ENCODE results near the gene HNRNPUL2.

HNRNPUL2 gene

GRCh38 chr11:62680825-62681240 lies 46.4 kb downstream of the HNRNPUL2 start:
- Histone ChIP-seq H3K4me1 (ENCODE audit: insufficient read depth, low read length) (peaks cover 31% of the 10 kb centered on the region), H3K36me3 (ENCODE audit: insufficient read depth, low read length) (peaks cover 23% of the 10 kb centered on the region), H3K9ac (ENCODE audit: low read depth, low read length) (peak overlapping the region; percentile 1; the same call in 1 of the 2 replicates), H3K4me2 (ENCODE audit: insufficient read depth, low read length) (no peak overlapping the region), H3K79me2 (ENCODE audit: insufficient read depth, low read length) (peaks cover 32% of the 10 kb centered on the region), H3K4me3 (ENCODE audit: low read depth in 1 of 2, low read length in 2 of 2) (no peak overlapping the region), H3K27ac (ENCODE audit: low read length) (no peak overlapping the region), H3K9me3 (ENCODE audit: insufficient read depth, low read length, severe bottlenecking) (no peaks in the 10 kb centered on the region), H4K20me1 (ENCODE audit: insufficient read depth, low read length) (peaks cover 6% of the 10 kb centered on the region; the same call in 1 of the 2 replicates), H2AFZ (ENCODE audit: low read depth, low read length) (peak overlapping the region; percentile 56), H3K27me3 (ENCODE audit: insufficient read depth, low read length, poor library complexity) (no peaks in the 10 kb centered on the region)
- ATAC-seq (ENCODE audit: insufficient read depth, low read depth), result peak; percentile 77
- DNase-seq, result peak; percentile 61
- TF ChIP-seq CTCF (IDR thresholded peaks at IDR 0.05; ENCODE audit: borderline replicate concordance, extremely low read depth, low read length, poor library complexity, severe bottlenecking) (peak; percentile 76), EZH2 (IDR thresholded peaks at IDR 0.05; ENCODE audit: borderline replicate concordance, low read depth, low read length, severe bottlenecking) (no peak)

- DNase-seq, result peak; percentile 90
- H3K4me2 ChIP-seq (ENCODE audit: insufficient read depth, low read length), result peak within 1 kb of the TSS; percentile 98
- H3K36me3 ChIP-seq (ENCODE audit: insufficient read depth, low read length), result peaks cover 29% of the 10 kb centered on the region
- no peak for TF ChIP-seq CTCF (IDR thresholded peaks at IDR 0.05; ENCODE audit: borderline replicate concordance, extremely low read depth, low read length, poor library complexity, severe bottlenecking)
- TF ChIP-seq EZH2 (IDR thresholded peaks at IDR 0.05; ENCODE audit: borderline replicate concordance, low read depth, low read length, severe bottlenecking), result no peak
- peaks cover 6% of the 10 kb centered on the region; the same call in 1 of the 2 replicates for H4K20me1 ChIP-seq (ENCODE audit: insufficient read depth, low read length)
- peak; percentile 89 for ATAC-seq (ENCODE audit: insufficient read depth, low read depth)
- H2AFZ ChIP-seq (ENCODE audit: low read depth, low read length), result peak within 1 kb of the TSS; percentile 100
- peak within 1 kb of the TSS; percentile 99 to 100 for H3K4me3 ChIP-seq (ENCODE audit: low read depth in 1 of 2, low read length in 2 of 2)
- H3K4me1 ChIP-seq (ENCODE audit: insufficient read depth, low read length), result peaks cover 31% of the 10 kb centered on the region
- peak within 1 kb of the TSS; percentile 94 for H3K9ac ChIP-seq (ENCODE audit: low read depth, low read length)
- peaks cover 42% of the 10 kb centered on the region for H3K79me2 ChIP-seq (ENCODE audit: insufficient read depth, low read length)
- H3K9me3 ChIP-seq (ENCODE audit: insufficient read depth, low read length, severe bottlenecking), result no peaks in the 10 kb centered on the region
- H3K27ac ChIP-seq (ENCODE audit: low read length), result peak within 1 kb of the TSS; percentile 98
- no peaks in the 10 kb centered on the region for H3K27me3 ChIP-seq (ENCODE audit: insufficient read depth, low read length, poor library complexity)
Measured at GRCh38 chr11:62678770-62679696, 48.2 kb downstream of the HNRNPUL2 start, which contains the start of gene UBXN1. Gene UBXN1 (minus strand): TSS chr11:62679073. CDS start chr11:62678923, 150 bp downstream.

GRCh38 chr11:62678433-62678769 lies 48.9 kb downstream of the HNRNPUL2 start:
- peak overlapping the region; percentile 99 to 100 for H3K4me3 ChIP-seq (ENCODE audit: low read depth in 1 of 2, low read length in 2 of 2)
- H3K79me2 ChIP-seq (ENCODE audit: insufficient read depth, low read length), result peaks cover 48% of the 10 kb centered on the region
- H3K4me1 ChIP-seq (ENCODE audit: insufficient read depth, low read length), result peaks cover 37% of the 10 kb centered on the region
- peak overlapping the region; percentile 98 for H3K27ac ChIP-seq (ENCODE audit: low read length)
- no peak for ATAC-seq (ENCODE audit: insufficient read depth, low read depth)
- peak overlapping the region; percentile 100 for H2AFZ ChIP-seq (ENCODE audit: low read depth, low read length)
- H4K20me1 ChIP-seq (ENCODE audit: insufficient read depth, low read length), result peaks cover 6% of the 10 kb centered on the region; the same call in 1 of the 2 replicates
- TF ChIP-seq EZH2 (IDR thresholded peaks at IDR 0.05; ENCODE audit: borderline replicate concordance, low read depth, low read length, severe bottlenecking) (no peak), CTCF (IDR thresholded peaks at IDR 0.05; ENCODE audit: borderline replicate concordance, extremely low read depth, low read length, poor library complexity, severe bottlenecking) (no peak)
- DNase-seq, result no peak
- peak overlapping the region; percentile 94 for H3K9ac ChIP-seq (ENCODE audit: low read depth, low read length)
- peak overlapping the region; percentile 98 for H3K4me2 ChIP-seq (ENCODE audit: insufficient read depth, low read length)
- H3K9me3 ChIP-seq (ENCODE audit: insufficient read depth, low read length, severe bottlenecking), result no peaks in the 10 kb centered on the region
- H3K36me3 ChIP-seq (ENCODE audit: insufficient read depth, low read length), result peaks cover 34% of the 10 kb centered on the region
- H3K27me3 ChIP-seq (ENCODE audit: insufficient read depth, low read length, poor library complexity), result no peaks in the 10 kb centered on the region
